ENCODE measurements around the gene DCANP1.

Gene DCANP1

DNA sequence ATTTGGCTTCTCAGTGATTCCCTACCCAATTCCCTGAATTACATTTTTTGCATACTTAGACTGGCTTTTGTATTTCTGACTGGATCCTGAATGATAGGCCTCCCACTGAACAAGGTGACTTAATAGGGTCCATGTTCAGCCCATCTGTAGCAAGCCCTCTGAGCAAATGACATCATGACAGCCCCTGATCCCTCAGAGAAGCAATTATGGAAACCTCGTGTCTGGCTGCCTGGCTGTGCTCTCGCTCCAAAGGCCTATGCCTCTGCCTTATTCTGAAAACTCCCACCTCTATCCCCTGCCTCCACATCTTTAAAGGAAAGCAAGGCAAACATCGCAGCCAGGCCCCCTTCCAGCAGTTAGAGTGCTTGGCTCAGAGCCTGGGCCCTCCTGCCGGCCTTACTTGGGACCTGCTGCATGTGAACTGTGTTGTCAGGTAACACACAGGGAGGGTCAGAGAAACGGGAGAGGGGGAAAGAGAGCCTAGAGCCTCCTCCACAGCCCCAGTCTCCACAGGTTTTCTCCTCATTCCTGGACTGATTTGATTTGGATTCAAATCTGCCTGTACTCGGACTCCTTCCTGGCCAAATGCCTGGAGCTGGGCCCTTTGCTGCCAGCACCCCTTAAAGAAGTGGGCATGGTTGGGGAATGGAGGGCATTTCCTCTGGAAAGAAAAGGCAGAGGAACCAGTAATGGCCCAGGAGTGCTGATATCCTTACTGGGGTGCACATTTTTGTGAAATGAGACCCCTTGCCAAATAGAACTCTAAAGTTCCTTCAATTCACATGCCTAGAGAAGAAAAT lies 3.8 kb downstream of the DCANP1 start:
- H3K4me3 Mint-ChIP-seq = no peak overlapping the region
- H3K27me3 Mint-ChIP-seq = no peaks in the 10 kb centered on the region
- no peaks in the 10 kb centered on the region for H3K36me3 Mint-ChIP-seq (ENCODE audit: low read depth)
- H3K9me3 Mint-ChIP-seq = no peaks in the 10 kb centered on the region
- no peak overlapping the region for H3K27ac Mint-ChIP-seq
- H3K4me1 Mint-ChIP-seq (ENCODE audit: low read depth) = peaks cover 3% of the 10 kb centered on the region

DNA sequence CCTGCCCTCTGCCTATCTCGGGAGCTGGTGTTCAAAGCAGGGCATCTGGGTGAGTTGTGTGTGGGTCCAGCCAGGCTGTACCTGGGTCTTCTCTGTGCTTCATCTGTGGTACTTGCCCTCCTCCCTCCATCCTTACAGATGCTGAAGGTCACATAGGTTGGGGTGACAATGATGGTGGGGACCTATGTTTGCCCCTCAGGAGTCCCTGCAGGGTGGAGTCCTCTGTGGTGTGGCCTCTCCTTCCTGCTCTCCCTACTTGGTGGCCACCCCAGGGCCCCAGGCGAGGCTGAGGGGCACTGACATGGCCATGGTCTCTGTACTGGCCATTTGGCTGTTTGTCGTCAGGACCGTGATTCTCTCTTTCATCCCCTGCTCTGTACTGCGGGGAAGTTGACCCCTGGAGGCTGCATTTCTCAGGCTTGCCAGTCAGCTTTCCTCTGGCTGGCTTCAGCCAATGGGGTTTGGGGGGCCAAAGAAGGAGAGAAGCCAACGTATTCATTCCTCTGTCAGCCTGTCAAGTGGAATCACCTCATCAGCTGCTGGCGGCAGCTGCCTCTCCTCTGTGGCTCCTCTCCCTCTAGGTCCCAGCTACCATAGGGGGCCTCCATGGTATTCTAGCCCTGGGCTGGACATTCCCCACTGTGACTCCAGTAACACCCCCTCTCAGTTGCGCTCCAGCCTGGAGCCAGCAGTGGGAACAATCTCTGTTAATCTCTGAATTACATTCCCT lies 4.6 kb downstream of the DCANP1 start:
- Mint-ChIP-seq H3K36me3 (ENCODE audit: low read depth) (no peaks in the 10 kb centered on the region), H3K27me3 (no peaks in the 10 kb centered on the region), H3K27ac (no peak overlapping the region), H3K4me3 (no peak overlapping the region), H3K9me3 (no peaks in the 10 kb centered on the region), H3K4me1 (ENCODE audit: low read depth) (peaks cover 3% of the 10 kb centered on the region)

DNA sequence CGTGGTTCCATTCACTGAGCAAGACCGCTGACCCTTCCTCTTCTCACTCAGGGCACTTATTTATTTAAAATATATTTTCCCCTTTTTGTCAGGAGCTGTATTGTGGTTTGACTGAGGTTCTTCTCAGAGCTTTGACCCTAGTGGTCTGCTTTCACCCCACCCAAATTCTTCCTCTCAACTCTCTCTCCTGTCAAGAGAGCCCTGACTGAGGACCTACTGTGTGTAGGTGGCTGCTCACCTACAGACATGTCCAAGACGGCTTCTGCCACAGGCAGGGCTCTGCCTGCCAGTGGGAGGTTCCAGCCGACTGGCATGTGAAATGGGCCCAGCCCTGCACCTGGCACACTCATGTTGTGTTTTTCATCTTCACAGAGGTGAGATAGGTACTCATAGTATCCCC lies 5.2 kb downstream of the DCANP1 start:
- Mint-ChIP-seq H3K4me1 (ENCODE audit: low read depth) (peaks cover 3% of the 10 kb centered on the region), H3K9me3 (no peaks in the 10 kb centered on the region), H3K27ac (no peak overlapping the region), H3K27me3 (no peaks in the 10 kb centered on the region), H3K36me3 (ENCODE audit: low read depth) (no peaks in the 10 kb centered on the region), H3K4me3 (no peak overlapping the region)

DNA sequence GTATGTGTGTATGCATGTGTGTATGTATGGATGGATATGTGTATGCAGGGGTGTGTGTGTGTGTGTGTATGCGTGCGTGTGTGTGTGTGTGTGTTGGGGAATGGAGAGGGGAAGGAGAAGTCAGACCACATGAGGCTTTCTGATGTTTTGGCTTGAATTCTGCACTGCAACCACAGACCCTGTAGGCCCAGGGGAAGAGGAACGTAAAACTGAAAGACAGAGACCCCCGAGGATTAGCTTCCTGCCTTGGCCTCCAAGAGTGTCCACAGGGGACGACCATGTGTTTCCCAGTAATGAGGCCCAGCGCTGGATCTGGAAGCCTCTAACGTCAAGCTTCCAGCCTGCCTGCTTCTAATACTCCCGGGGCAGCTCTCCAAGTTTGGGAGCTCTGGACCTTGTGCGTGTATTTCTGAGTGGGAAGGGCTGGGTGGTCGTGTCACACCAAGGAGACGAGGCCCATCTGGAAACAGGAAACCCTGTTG lies 5.8 kb downstream of the DCANP1 start:
- Mint-ChIP-seq H3K4me3 (no peak overlapping the region), H3K27me3 (peaks cover 1% of the 10 kb centered on the region), H3K9me3 (no peaks in the 10 kb centered on the region), H3K4me1 (ENCODE audit: low read depth) (peaks cover 3% of the 10 kb centered on the region), H3K36me3 (ENCODE audit: low read depth) (no peaks in the 10 kb centered on the region), H3K27ac (no peak overlapping the region)

DNA sequence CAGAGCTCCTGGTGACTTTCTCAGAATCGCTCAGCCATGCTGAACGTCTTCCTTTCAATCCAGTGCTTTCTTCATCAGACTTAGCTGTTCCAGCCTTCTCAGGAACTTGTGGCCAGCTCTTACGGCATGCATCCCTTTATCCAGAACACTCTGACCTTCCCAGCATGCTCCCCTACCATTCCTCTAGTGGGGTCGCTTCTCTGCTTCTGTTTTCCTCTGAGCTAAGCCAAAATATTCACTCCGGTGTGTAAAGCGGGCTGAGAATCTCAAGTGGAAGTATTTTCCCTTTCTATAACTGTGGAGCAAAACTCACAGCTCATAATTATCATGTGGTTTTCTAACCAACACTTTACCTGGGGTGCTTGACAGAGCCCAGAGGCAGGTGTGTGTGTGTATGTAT lies 6.2 kb downstream of the DCANP1 start:
- Mint-ChIP-seq H3K27ac (no peak overlapping the region), H3K36me3 (ENCODE audit: low read depth) (no peaks in the 10 kb centered on the region), H3K27me3 (peaks cover 6% of the 10 kb centered on the region), H3K4me1 (ENCODE audit: low read depth) (peaks cover 3% of the 10 kb centered on the region), H3K4me3 (no peak overlapping the region), H3K9me3 (no peaks in the 10 kb centered on the region)

DNA sequence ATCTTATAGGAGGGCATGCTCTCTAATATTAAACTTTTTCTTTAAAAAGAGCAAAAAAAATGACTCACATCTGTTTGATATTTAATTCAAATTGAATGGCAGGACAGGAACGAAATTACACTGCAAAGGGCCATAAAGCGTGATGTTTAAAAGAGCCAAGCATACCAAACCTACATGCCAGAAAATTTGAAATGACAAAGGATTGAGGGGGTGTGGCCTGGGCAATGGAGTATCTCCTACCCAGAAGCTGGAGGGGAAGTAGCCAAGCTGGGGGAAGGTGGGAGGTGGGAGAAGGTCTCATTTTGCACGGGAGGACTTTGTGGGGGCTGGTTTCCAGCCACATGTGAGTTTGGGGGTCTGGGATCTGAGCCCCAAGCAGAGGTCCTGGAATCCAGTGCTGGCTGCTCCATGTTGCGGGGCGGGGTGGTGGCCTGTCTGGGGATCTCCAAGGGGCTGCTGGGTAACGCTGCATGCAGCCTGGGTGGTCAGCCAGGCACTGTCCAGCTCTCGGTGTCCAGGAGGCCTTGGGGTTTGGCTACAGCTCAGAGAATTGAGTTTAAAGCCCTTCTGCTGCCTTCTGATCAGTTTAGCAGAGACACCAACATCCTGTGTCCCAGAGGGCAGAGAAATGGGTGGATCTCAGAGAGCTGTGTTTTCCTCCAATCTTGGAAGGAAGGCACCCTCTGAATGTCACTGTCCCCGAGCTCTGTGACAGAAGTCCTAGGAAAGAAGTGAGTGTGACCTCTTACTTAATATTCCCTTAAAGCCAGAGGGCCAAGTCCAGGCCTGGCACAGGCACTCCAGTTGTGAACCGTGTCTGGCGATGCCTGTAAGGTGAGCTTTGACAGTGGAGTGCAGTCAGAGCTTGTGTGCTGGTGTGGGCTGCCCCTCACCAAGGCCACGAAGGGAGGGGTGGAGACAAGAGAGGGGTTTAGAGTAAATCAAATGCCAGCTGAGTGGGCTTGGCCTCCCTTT lies 7.6 kb downstream of the DCANP1 start:
- H3K9me3 Mint-ChIP-seq = no peaks in the 10 kb centered on the region
- peaks cover 10% of the 10 kb centered on the region for H3K27me3 Mint-ChIP-seq
- H3K4me1 Mint-ChIP-seq (ENCODE audit: low read depth) = peaks cover 3% of the 10 kb centered on the region
- no peak overlapping the region for H3K27ac Mint-ChIP-seq
- H3K4me3 Mint-ChIP-seq = no peak overlapping the region
- no peaks in the 10 kb centered on the region for H3K36me3 Mint-ChIP-seq (ENCODE audit: low read depth)

DNA sequence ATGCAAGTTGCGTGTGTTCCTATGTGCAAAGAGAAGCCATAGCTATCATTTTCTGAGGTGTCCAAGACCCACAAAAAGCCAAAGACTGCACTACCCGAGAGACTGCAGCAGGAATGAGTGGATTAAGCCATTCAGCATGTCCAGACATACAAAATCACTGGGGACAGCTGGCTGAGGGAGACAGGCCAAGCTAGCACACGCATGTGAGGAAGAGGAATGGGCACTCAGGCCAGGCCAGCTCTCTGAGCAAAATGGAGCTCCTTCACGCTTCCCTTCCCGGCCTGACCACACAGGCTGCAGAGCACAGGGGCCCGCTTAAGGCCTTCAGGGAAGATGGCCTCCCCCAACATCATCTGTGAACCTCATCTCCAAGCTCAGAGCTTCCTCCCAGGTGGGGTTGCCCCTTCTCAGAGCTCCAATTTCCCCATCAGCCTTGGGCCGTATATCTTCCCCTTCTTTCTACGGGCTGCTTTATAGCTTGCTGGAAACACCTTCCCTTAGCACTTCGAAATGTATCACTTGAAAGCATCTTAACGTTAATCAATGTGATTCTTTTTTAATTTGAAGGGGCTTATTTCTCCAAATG lies 8.4 kb downstream of the DCANP1 start:
- Mint-ChIP-seq H3K27me3 (peaks cover 10% of the 10 kb centered on the region), H3K36me3 (ENCODE audit: low read depth) (no peaks in the 10 kb centered on the region), H3K4me3 (no peak overlapping the region), H3K27ac (no peak overlapping the region), H3K4me1 (ENCODE audit: low read depth) (peaks cover 3% of the 10 kb centered on the region), H3K9me3 (no peaks in the 10 kb centered on the region)

DNA sequence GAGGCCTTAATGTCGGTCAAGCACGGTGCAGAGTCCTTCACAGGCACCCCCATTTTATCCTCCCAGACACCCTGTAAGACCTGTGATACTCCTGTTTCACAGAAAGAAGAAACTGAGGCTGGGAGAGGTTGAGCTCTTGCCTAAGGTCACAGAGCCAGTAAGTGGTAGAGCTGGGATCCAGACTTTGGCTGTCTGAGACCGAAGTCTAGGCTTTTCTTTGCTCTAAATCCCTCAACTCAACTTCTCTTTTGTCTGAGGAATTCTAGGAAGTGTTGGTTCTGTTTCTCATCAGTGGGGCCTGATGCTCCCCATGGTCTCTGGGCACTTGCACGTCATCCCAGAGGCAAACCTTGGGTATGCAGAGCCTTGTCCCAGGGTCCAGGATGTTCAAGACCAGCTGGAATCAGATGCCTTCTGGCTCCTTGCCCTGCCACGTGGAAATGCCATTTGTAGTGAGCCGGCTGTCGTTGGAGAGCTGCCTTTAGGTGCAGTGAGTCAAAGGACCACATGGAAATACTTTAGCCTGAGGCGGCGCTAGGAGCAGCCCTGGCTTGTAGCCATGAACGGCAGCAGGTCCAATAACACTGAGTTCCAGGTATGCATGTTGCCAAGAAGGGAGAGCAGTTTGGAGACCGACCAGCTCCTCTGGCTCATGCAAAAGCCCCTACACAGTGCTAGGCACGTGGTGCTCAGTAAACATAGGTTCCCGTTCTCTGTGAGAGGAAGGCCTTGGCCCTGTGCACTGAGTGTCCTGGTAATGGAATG lies 9.2 kb downstream of the DCANP1 start:
- Mint-ChIP-seq H3K4me3 (no peak overlapping the region), H3K4me1 (ENCODE audit: low read depth) (peaks cover 3% of the 10 kb centered on the region), H3K36me3 (ENCODE audit: low read depth) (no peaks in the 10 kb centered on the region), H3K27me3 (peaks cover 10% of the 10 kb centered on the region), H3K9me3 (no peaks in the 10 kb centered on the region), H3K27ac (no peak overlapping the region)

DNA sequence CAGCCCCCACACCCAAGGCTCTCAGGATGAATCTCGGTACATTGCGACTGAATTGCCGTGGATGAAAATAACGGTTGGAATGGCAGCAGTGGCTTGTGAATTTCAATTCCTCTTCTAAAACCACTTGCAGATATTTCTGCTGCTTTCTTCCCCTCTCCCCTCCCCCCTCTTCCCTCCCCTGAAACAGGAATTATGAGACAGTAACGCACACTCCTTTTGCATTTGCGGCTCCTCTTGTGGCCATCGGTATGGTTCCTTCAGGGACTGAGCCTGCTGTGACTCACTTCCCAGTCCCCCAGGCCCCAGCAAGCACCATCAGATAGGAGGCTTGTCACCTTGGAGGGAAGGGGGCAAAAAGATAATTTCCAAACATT lies 9.7 kb downstream of the DCANP1 start:
- Mint-ChIP-seq H3K4me3 (no peak overlapping the region), H3K27ac (no peak overlapping the region), H3K27me3 (peaks cover 10% of the 10 kb centered on the region), H3K9me3 (no peaks in the 10 kb centered on the region), H3K4me1 (ENCODE audit: low read depth) (peaks cover 3% of the 10 kb centered on the region), H3K36me3 (ENCODE audit: low read depth) (no peaks in the 10 kb centered on the region)

DNA sequence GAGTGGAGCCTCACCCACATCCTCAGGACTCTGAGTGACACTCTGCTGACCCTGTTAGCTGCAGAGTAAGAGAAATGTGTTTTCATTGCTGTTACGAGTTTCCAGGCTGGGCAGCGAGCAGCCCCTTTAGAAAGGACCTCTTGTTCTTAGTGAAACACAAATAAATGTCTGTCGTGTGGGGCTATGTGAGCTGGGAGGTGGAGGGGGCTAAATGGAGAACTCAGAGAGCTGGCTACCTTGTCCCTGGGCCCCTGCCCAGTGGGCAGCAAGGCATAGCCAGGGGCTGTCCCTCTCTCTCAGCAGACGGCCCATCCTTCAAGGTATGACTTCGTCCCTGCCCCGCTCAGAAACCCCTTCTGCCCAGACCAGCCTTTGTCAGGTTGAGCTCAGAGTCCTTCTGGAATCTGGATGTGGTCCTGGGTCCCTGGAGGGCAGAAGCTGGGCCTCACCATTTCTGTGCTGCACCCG lies 10.2 kb downstream of the DCANP1 start:
- Mint-ChIP-seq H3K4me3 (no peak overlapping the region), H3K27ac (no peak overlapping the region), H3K9me3 (no peaks in the 10 kb centered on the region), H3K27me3 (peaks cover 10% of the 10 kb centered on the region), H3K36me3 (ENCODE audit: low read depth) (no peaks in the 10 kb centered on the region), H3K4me1 (ENCODE audit: low read depth) (peaks cover 3% of the 10 kb centered on the region)

DNA sequence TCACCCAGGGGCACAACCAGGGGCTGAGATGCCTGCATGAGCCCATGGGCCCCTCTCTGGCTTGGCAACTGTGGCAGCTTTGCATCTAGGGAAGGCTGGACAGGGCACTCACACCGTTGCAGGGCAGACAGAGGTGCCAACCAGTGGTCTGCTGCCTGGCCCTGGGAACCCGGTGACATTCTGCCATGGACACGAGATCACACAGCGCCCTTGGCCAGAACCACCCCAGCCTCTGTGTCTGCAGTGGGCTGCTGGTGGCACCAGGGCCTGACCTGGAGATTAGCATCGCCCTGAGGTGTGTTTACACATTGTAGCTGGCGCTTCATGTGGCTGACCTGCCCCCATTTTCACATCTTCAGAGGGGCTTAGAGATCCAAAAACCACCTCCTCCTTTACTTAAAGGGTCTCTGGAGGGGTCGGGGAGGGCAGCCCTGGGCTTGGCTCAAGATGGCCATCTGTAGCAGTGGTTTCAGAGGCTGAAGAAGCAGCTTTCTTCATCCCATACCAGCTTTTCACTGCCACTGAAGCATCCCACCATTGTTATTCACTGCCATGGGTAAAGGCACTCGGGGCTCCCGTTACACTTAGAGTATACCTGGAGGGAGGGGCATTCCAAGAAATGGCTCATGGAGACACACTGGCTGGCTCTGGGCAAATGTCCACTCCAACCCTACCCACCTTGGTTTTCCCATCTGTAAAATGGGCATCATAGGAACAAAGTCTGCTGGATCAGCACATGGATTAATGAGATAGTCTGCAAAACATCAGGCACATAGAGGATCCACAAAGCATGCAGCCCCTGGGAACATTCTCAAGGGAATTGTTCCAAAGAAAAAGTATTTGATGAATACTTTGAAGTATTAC lies 11.4 kb downstream of the DCANP1 start:
- Mint-ChIP-seq H3K27ac (no peak overlapping the region), H3K4me3 (no peak overlapping the region), H3K36me3 (ENCODE audit: low read depth) (no peaks in the 10 kb centered on the region), H3K27me3 (peaks cover 10% of the 10 kb centered on the region), H3K4me1 (ENCODE audit: low read depth) (no peaks in the 10 kb centered on the region), H3K9me3 (no peaks in the 10 kb centered on the region)

DNA sequence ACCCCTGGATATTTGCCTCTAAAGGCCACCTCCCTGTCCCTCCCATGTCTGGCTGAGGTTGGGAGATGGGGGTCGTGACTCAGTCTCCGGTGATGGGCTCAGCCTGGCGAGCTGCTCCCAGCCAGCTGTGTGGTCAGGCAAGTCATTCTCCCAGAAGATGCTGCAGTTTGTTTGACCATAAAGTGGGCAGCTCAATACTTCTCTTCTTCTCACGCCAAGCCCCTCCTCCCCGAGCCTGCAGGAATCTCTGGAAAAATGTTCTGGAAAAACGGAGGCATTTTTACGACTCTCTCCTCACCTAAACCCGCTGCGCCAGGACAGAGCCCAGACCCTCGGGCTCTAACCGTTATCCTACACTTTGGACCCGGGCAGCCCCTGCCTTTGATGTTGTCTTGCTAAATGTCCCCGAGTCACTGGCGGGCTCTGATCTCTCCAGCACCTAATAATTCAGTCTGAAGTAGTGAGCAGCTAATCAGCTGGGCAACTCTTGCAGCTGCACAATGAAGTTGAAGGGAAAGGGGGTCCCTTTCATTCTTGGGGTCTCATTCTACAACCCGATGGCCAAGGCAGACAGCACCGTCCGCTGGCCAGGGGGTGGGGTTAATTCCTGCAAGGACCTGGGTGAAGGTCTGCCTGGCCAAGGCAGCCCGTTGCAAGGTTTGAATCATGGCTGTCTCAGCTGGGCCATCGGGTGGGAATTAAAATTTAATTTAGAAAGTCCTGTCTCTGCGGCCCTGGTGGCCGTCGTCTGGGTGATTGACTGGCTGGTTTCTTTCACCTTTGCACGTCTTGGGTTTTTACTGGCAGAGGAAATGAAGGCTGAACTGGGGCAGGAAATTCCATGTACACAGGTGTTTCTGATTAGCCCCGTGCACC lies 12.3 kb downstream of the DCANP1 start:
- no peak overlapping the region for H3K4me3 Mint-ChIP-seq

More for the DNA sequence above, 12.3 kb downstream of the DCANP1 start:
- Mint-ChIP-seq H3K27ac (no peak overlapping the region), H3K4me1 (ENCODE audit: low read depth) (no peaks in the 10 kb centered on the region), H3K27me3 (peaks cover 10% of the 10 kb centered on the region), H3K9me3 (no peaks in the 10 kb centered on the region), H3K36me3 (ENCODE audit: low read depth) (no peaks in the 10 kb centered on the region)

Measured in stimulated activated naive CD8-positive, alpha-beta T cell treated with anti-CD3 and anti-CD28 coated beads, Interleukin-15, Interleukin-2, amounts not matched to agents 100 ng/mL and 50 ng/mL, for 24 hours (primary cell).